Gastroesophageal sphincter (tissue), 3 donors: ENCODE measurements around the gene GRIK1.

Experiments
- CTCF ChIP-seq, 4 experiments: fragments of 200-600 bp in 2 of 4; fragments of 450-650 bp in 2 of 4; sonication (generic) in 1 of 4; IDR thresholded peaks; one replicate each; pipeline ENCODE4 v1.5.1; 2017 to 2019; ENCODE audit warnings: antibody characterized with exemption in 4 of 4, mild to moderate bottlenecking in 2 of 4, moderate library complexity in 2 of 4
- EP300 ChIP-seq: sonication (generic); formaldehyde crosslinking; IDR thresholded peaks from one replicate; pipeline ENCODE4 v1.6.1; 2017; ENCODE audit warnings: antibody characterized with exemption, mild to moderate bottlenecking
- POLR2A ChIP-seq, 2 donors: fragments of 450-650 bp; IDR thresholded peaks; one replicate each; pipeline ENCODE4 v1.6.1; 2017; ENCODE audit warnings: antibody characterized with exemption in 2 of 2, mild to moderate bottlenecking in 2 of 2, moderate library complexity in 1 of 2

- TF ChIP-seq CTCF (IDR thresholded peaks at IDR 0.05) (no peak), POLR2A (IDR thresholded peaks at IDR 0.05) (no peak), EP300 (no peak)
These were observed 33.5 kb upstream of the GRIK1 start for GRCh38 chr21:29973258-29973657.
